Type B pancreatic cell (in vitro differentiated cells): ENCODE measurements around the gene ZFP36L1. TPM values are rescaled to one million over a fixed set of nuclear protein-coding genes. Genes with fewer than 3 reads are reported as not detected.

Experiments used
- DNase-seq: peaks from one replicate; pipeline ENCODE4 v3.0.0; 2021; ENCODE audit warnings: mixed read lengths; ENCODE audit not compliant: unreplicated experiment; ENCODE audit errors: extremely low spot score
- H3K27ac Mint-ChIP-seq: 2 replicates; pipeline ENCODE4 v1.8.0; 2021; ENCODE audit warnings: mild to moderate bottlenecking, mixed read lengths
- H3K27me3 Mint-ChIP-seq: 2 replicates; pipeline ENCODE4 v1.8.0; 2021; ENCODE audit warnings: mixed read lengths
- H3K36me3 Mint-ChIP-seq: 2 replicates; pipeline ENCODE4 v1.8.0; 2021; ENCODE audit warnings: mixed read lengths
- H3K4me1 Mint-ChIP-seq: one replicate; pipeline ENCODE4 v1.8.0; 2021; ENCODE audit warnings: mixed read lengths; ENCODE audit not compliant: unreplicated experiment
- H3K4me3 Mint-ChIP-seq: 2 replicates; pipeline ENCODE4 v1.8.0; 2021; ENCODE audit warnings: mild to moderate bottlenecking, mixed read lengths
- H3K9me3 Mint-ChIP-seq: 2 replicates; pipeline ENCODE4 v1.8.0; 2021; ENCODE audit warnings: mixed read lengths
- CTCF ChIP-seq: fragments of 200-600 bp; sonication (generic); conservative IDR thresholded peaks from 2 replicates; pipeline ENCODE4 v1.5.0; 2021; ENCODE audit warnings: antibody characterized with exemption, mild to moderate bottlenecking
- total RNA-seq: library from RNA; stranded (reverse); gene quantifications from 2 replicates; pipeline ENCODE4 v1.2.1, GENCODE V29; 2021; ENCODE audit warnings: low replicate concordance

Gene ZFP36L1
- total RNA-seq, 1 donor from 2014 or later, result 457 TPM

- no peaks in the 10 kb centered on the region for H3K27me3 Mint-ChIP-seq
- peak; percentile 67 for DNase-seq
- H3K36me3 Mint-ChIP-seq, result no peaks in the 10 kb centered on the region
- TF ChIP-seq CTCF, result no peak
- H3K4me3 Mint-ChIP-seq, result no peak overlapping the region
- H3K4me1 Mint-ChIP-seq, result peaks cover 41% of the 10 kb centered on the region
- H3K9me3 Mint-ChIP-seq, result no peaks in the 10 kb centered on the region
- peak overlapping the region; percentile 81 for H3K27ac Mint-ChIP-seq
Measured at GRCh38 chr14:68780358-68781160, 12.3 kb downstream of the ZFP36L1 start.

- no peaks in the 10 kb centered on the region for H3K36me3 Mint-ChIP-seq
- peaks cover 2% of the 10 kb centered on the region for H3K9me3 Mint-ChIP-seq
- TF ChIP-seq CTCF, result no peak
- peak overlapping the region; percentile 81 for H3K27ac Mint-ChIP-seq
- H3K27me3 Mint-ChIP-seq, result no peaks in the 10 kb centered on the region
- no peak overlapping the region for H3K4me3 Mint-ChIP-seq
- H3K4me1 Mint-ChIP-seq, result peaks cover 34% of the 10 kb centered on the region
- DNase-seq, result peak; percentile 39
Measured at GRCh38 chr14:68779761-68780323, 13.0 kb downstream of the ZFP36L1 start.

GRCh38 chr14:68777644-68778043 is 15.2 kb downstream of the ZFP36L1 start:
- Mint-ChIP-seq H3K9me3 (peaks cover 4% of the 10 kb centered on the region), H3K4me3 (no peak overlapping the region), H3K36me3 (no peaks in the 10 kb centered on the region), H3K4me1 (peaks cover 32% of the 10 kb centered on the region), H3K27me3 (no peaks in the 10 kb centered on the region), H3K27ac (no peak overlapping the region)
- DNase-seq, result peak; percentile 2
- TF ChIP-seq CTCF, result no peak

GRCh38 chr14:68775614-68776126 is 17.2 kb downstream of the ZFP36L1 start:
- Mint-ChIP-seq H3K27me3 (no peaks in the 10 kb centered on the region), H3K4me3 (no peak overlapping the region), H3K27ac (no peak overlapping the region), H3K9me3 (peaks cover 4% of the 10 kb centered on the region), H3K36me3 (no peaks in the 10 kb centered on the region), H3K4me1 (peaks cover 38% of the 10 kb centered on the region)
- TF ChIP-seq CTCF, result peak; percentile 53
- no peak for DNase-seq

- Mint-ChIP-seq H3K4me1 (peaks cover 32% of the 10 kb centered on the region), H3K27ac (no peak overlapping the region), H3K36me3 (no peaks in the 10 kb centered on the region), H3K4me3 (no peak overlapping the region), H3K9me3 (peaks cover 4% of the 10 kb centered on the region), H3K27me3 (no peaks in the 10 kb centered on the region)
- DNase-seq, result no peak
- TF ChIP-seq CTCF, result no peak
Measured at GRCh38 chr14:68774771-68775613, 17.9 kb downstream of the ZFP36L1 start.
